RWPE1 (cell line): Measurements from ENCODE around the gene TRIM65.
A peak's percentile ranks its signal among the peaks of the same experiment; 100 is the strongest.
"Not testable (repeated sequence)": the region's sequence is repeated elsewhere in the genome, so short reads cannot be mapped to it uniquely, and the experiment has no call there.

Experiments
- CTCF ChIA-PET: fragments of 350-600 bp; sonication (Branson Sonifier 250); formaldehyde crosslinking; extraction: SDS; loops from one replicate; lab custom pipeline; 2021; lab: Yijun Ruan, JAX
- POLR2A ChIA-PET: fragments of 400-600 bp; formaldehyde crosslinking; extraction: SDS; loops from one replicate; lab custom pipeline; 2020; ENCODE audit warnings: antibody characterized with exemption; ENCODE audit not compliant: low non-redundant PET; lab: Yijun Ruan, JAX
- DNase-seq: peaks from one replicate; pipeline ENCODE4 v3.0.0; 2012; ENCODE audit warnings: low spot score
- H3K27ac ChIP-seq: fragments of 450-650 bp; 2 replicates; pipeline ENCODE4 v1.5.1; 2017
- CTCF ChIP-seq: fragments of 450-650 bp; conservative IDR thresholded peaks from 2 replicates; pipeline ENCODE4 v1.5.1; 2017; ENCODE audit warnings: low read depth, mild to moderate bottlenecking

Gene TRIM65

DNA sequence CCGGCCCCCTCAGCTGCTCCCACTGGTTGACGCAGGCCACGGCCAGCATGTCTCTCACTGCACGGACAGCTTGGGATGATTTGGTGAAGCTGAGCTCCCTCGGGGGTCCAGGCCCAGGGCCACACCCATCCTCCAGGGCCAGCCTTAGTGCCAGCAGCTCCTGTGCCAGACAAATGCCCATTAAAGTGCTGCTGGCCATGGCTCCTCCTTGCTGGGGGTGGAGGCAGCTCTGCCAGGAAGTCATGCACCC lies 20.9 kb downstream of the TRIM65 start:
- CTCF ChIA-PET, result interaction anchor here (0.6 to 1.9 kb wide), 9 partner anchors 14 to 493 kb away, joined by 3 to 11 read pairs (median 3); partner anchors contain the start of genes TRIM65 and UNC13D
- H3K27ac ChIP-seq, result peak overlapping the region; percentile 98
- POLR2A ChIA-PET, result interaction anchor here (0.9 to 1.8 kb wide), 4 partner anchors 20 to 114 kb away, joined by 3 to 10 read pairs (median 4); partner anchors contain the start of gene WBP2
- TF ChIP-seq CTCF, result no peak
- DNase-seq, result peak; percentile 84

- DNase-seq, result no peak
- TF ChIP-seq CTCF, result no peak
- POLR2A ChIA-PET, result interaction anchor here (0.6 to 1.8 kb wide), 5 partner anchors 20 to 113 kb away, joined by 3 to 10 read pairs (median 4); partner anchors contain the start of gene WBP2
- H3K27ac ChIP-seq, result peak overlapping the region; percentile 98
- CTCF ChIA-PET, result interaction anchor here (0.5 to 1.9 kb wide), 10 partner anchors 14 to 494 kb away, joined by 3 to 11 read pairs (median 3); partner anchors contain the start of genes TRIM65 and UNC13D
Observed at GRCh38 chr17:75875182-75875939, 21.4 kb downstream of the TRIM65 start.

DNA sequence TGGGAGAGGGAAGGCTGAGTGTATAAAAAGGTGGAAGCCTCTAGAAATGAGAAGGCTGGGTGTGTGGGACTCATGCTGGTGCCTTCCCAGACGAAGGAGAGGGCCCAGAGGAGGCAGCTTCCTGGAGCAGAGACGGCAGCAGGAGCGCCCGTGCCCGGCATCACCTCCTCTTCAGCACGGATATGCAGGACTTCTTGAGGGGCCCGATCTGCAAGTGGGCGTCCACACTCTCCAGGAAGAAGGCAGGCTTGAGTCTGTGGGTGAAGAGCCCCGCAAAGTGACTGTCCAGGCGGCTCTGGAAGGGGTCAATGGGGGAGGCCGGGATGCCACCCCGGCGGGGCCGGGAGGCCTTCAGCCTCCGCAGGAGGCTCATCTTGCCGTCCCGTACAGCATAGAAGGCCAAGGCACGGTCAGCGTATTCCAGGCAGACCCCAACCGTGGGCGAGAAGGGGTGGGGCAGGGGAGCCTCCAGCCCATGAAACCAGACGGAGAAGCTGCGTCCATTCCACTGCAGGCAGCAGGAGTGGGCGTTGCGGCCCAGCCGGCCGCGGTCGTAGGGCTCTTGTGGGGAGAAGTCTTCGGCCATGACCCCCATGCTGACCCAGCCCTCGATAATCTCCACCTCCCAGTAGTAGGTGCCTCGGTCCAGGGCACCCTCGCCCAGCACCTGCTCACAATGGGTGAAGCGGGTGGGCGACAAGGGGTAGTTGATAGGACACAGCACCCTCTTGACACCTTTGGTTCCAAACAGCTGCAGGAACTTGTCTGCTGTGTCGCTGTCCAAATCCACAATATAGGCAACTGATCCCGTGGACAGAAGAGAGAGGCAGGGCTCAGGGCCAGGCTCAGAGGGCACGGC lies 22.2 kb downstream of the TRIM65 start:
- ChIA-PET CTCF (interaction anchor here (0.6 to 1.9 kb wide), 3 partner anchors 18 to 30 kb away, joined by 3 to 11 read pairs (median 4); partner anchors contain the start of gene UNC13D), POLR2A (interaction anchor here (0.6 to 1.8 kb wide), 3 partner anchors 19 to 112 kb away, joined by 4 to 10 read pairs (median 4); partner anchors contain the start of gene WBP2)

GRCh38 chr17:75873587-75874322 lies 23.0 kb downstream of the TRIM65 start:
- ChIA-PET CTCF (interaction anchor here (1.0 kb wide), 1 partner anchor 17 kb away, joined by 4 read pairs; no protein-coding TSS in a partner anchor), POLR2A (no interaction called here)
- H3K27ac ChIP-seq, result peak overlapping the region; percentile 98
- TF ChIP-seq CTCF, result no peak
- DNase-seq, result no peak

More for the DNA sequence above, 22.2 kb downstream of the TRIM65 start:
- peak overlapping the region; percentile 98 for H3K27ac ChIP-seq
- TF ChIP-seq CTCF, result no peak
- no peak for DNase-seq

GRCh38 chr17:75872434-75873351 lies 24.1 kb downstream of the TRIM65 start:
- TF ChIP-seq CTCF, result no peak
- CTCF ChIA-PET, result interaction anchor here (0.5 to 0.7 kb wide), 3 partner anchors 10 to 107 kb away, joined by 3 read pairs; no protein-coding TSS in a partner anchor
- peak; percentile 80 for DNase-seq
- peak overlapping the region; percentile 98 for H3K27ac ChIP-seq
- POLR2A ChIA-PET, result interaction anchor here (0.5 to 1.3 kb wide), 3 partner anchors 10 to 30 kb away, joined by 3 to 7 read pairs (median 5); partner anchors contain the start of gene WBP2

- H3K27ac ChIP-seq, result peak overlapping the region; percentile 98
- CTCF ChIA-PET, DNase-seq: not testable (repeated sequence)
- POLR2A ChIA-PET, result interaction anchor here (0.6 to 1.0 kb wide), 2 partner anchors 15 to 34 kb away, joined by 3 read pairs; partner anchors contain the start of gene WBP2
Observed at GRCh38 chr17:75870228-75870627, 26.5 kb downstream of the TRIM65 start.
